HepG2 (cell line): ENCODE results near the gene FAM222A. TPM values are rescaled to one million over a fixed set of nuclear protein-coding genes. Genes with fewer than 3 reads are reported as not detected.

Experiments
- ATRX ChIP-seq: sonication (generic); formaldehyde crosslinking; IDR thresholded peaks from 2 replicates; pipeline ENCODE4 v1.4.0; 2020; ENCODE audit warnings: missing genetic modification reagents, borderline replicate concordance
- BRCA1 ChIP-seq: sonication (generic); formaldehyde crosslinking; IDR thresholded peaks from 2 replicates; pipeline ENCODE4 v1.4.0; 2020; ENCODE audit warnings: missing genetic modification reagents
- DMAP1 ChIP-seq: IDR thresholded peaks from 2 replicates; pipeline ENCODE4 v1.6.1; 2016
- GTF3A ChIP-seq: sonication (generic); formaldehyde crosslinking; conservative IDR thresholded peaks from 2 replicates; pipeline ENCODE4 v1.4.0; 2020; ENCODE audit warnings: mild to moderate bottlenecking, missing genetic modification reagents
- KAT7 ChIP-seq: IDR thresholded peaks from 2 replicates; pipeline ENCODE4 v1.6.1; 2018; ENCODE audit warnings: borderline replicate concordance, missing compliant biosample characterization
- PHB2 ChIP-seq: fragments of 450-650 bp; IDR thresholded peaks from 2 replicates; pipeline ENCODE4 v1.6.1; 2018; ENCODE audit not compliant: partially characterized antibody
- PHF8 ChIP-seq: sonication (generic); formaldehyde crosslinking; IDR thresholded peaks from 2 replicates; pipeline ENCODE4 v1.5.0; 2020; ENCODE audit warnings: missing genetic modification reagents
- REXO4 ChIP-seq: sonication (generic); formaldehyde crosslinking; IDR thresholded peaks from 2 replicates; pipeline ENCODE4 v1.8.0; 2022; ENCODE audit warnings: missing genetic modification reagents, mild to moderate bottlenecking, borderline replicate concordance
- TGIF2 ChIP-seq: IDR thresholded peaks from 2 replicates; pipeline ENCODE4 v1.6.1; 2016; ENCODE audit warnings: control low read depth, missing compliant biosample characterization
- YEATS4 ChIP-seq: sonication (generic); formaldehyde crosslinking; IDR thresholded peaks from 2 replicates; pipeline ENCODE4 v1.4.0; 2020; ENCODE audit warnings: missing genetic modification reagents, borderline replicate concordance
- ZNF282 ChIP-seq: fragments of 450-650 bp; IDR thresholded peaks from 2 replicates; pipeline ENCODE4 v1.6.1; 2018; ENCODE audit not compliant: partially characterized antibody
- ZNF382 ChIP-seq: sonication (generic); formaldehyde crosslinking; IDR thresholded peaks from 2 replicates; pipeline ENCODE4 v1.5.0; 2020; ENCODE audit warnings: missing genetic modification reagents, mild to moderate bottlenecking, borderline replicate concordance
- polyA plus RNA-seq, 8 experiments: library from polyadenylated mRNA; depleted of rRNA in 3 of 8; stranded (reverse) in 7 of 8; unstranded in 1 of 8; fragments of >200 nt; fragmentation: Illumina TruSeq in 4 of 8; extraction: Trizol in 4 of 8; gene quantifications; 2 replicates each; pipeline versions ENCODE4 v1.2.1 to v1.2.3, GENCODE V29; 2011 to 2016; ENCODE audit warnings: low read depth in 4 of 8, missing spikeins in 1 of 8, mixed read lengths in 1 of 8; ENCODE audit not compliant: insufficient read depth in 1 of 8
- total RNA-seq, 5 experiments: library from RNA; depleted of rRNA; stranded (reverse); fragments of >200 nt; fragmentation: Illumina TruSeq; extraction: Trizol; gene quantifications; 2 replicates each; pipeline ENCODE4 v1.2.3, GENCODE V29; 2016; ENCODE audit warnings: low read depth in 1 of 5
- TF ChIP-seq, protein P1 (sequence below): IDR thresholded peaks from 2 replicates; pipeline ENCODE4 v1.6.1; 2016; ENCODE audit warnings: control low read depth
- TF ChIP-seq, protein P2 (sequence below): sonication (generic); formaldehyde crosslinking; IDR thresholded peaks from 2 replicates; pipeline ENCODE4 v1.5.0; 2020; ENCODE audit warnings: mild to moderate bottlenecking, missing genetic modification reagents, borderline replicate concordance
- TF ChIP-seq, protein P3 (sequence below): sonication (generic); formaldehyde crosslinking; IDR thresholded peaks from 2 replicates; pipeline ENCODE4 v1.5.1; 2020; ENCODE audit warnings: missing genetic modification reagents, mild to moderate bottlenecking, borderline replicate concordance
- TF ChIP-seq, protein P4 (sequence below): sonication (generic); formaldehyde crosslinking; IDR thresholded peaks from 2 replicates; pipeline ENCODE4 v1.5.0; 2020; ENCODE audit warnings: mild to moderate bottlenecking, missing genetic modification reagents, moderate library complexity
- TF ChIP-seq, protein P5 (sequence below): sonication (generic); formaldehyde crosslinking; IDR thresholded peaks from 2 replicates; pipeline ENCODE4 v1.8.0; 2022; ENCODE audit warnings: missing genetic modification reagents, low read depth, mild to moderate bottlenecking, borderline replicate concordance

Gene FAM222A
- total and polyA plus RNA-seq, 2 of the 13 experiments (the other 11 are each of a cell fraction or from before 2014, with no cell fraction given), result 2.7 to 9.6 TPM

DNA sequence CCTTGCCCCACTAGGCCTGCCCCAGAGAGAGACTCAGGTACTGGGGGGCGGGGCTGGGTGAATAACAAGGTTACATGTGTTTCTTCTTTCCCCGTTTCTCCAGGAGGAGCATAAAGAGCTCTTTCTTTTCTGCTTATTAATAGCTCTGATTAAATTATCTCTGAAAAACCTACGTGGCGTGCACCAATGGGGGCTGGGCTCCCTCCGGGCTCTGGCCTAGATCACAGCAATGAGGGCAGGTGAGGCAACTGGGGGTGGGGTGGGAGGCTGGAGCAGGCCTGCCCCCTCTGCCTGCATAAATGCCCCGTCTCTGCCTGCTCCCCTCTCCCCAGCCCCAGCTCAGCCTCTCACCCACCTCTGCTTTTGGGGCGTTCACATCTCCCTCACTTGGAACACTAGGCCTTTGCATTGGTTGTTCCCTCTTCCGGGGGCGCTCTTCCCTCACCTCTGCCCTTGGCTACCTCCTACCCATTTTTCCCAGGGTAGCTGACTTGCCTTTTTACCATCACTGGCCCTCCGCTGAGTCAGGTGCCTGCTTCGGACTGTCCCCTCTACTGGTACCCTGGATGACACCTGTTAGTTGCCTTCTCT lies 4.1 kb upstream of the FAM222A start (continued):
- TF ChIP-seq, protein P1, sequence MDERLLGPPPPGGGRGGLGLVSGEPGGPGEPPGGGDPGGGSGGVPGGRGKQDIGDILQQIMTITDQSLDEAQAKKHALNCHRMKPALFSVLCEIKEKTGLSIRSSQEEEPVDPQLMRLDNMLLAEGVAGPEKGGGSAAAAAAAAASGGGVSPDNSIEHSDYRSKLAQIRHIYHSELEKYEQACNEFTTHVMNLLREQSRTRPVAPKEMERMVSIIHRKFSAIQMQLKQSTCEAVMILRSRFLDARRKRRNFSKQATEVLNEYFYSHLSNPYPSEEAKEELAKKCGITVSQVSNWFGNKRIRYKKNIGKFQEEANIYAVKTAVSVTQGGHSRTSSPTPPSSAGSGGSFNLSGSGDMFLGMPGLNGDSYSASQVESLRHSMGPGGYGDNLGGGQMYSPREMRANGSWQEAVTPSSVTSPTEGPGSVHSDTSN (CRISPR knock-in tag), result no peak
- TF ChIP-seq DMAP1 (CRISPR knock-in tag) (peak; percentile 18; the same call in 1 of the 2 replicates), ZNF382 (CRISPR knock-in tag) (no peak), YEATS4 (no peak), PHF8 (CRISPR knock-in tag) (peak; percentile 26; the same call in 1 of the 2 replicates), TGIF2 (CRISPR knock-in tag) (no peak), REXO4 (CRISPR knock-in tag) (no peak), ZNF282 (no peak), GTF3A (CRISPR knock-in tag) (no peak), PHB2 (no peak), BRCA1 (CRISPR knock-in tag) (no peak), KAT7 (CRISPR knock-in tag) (no peak), ATRX (CRISPR knock-in tag) (no peak)
- TF ChIP-seq, protein P2, sequence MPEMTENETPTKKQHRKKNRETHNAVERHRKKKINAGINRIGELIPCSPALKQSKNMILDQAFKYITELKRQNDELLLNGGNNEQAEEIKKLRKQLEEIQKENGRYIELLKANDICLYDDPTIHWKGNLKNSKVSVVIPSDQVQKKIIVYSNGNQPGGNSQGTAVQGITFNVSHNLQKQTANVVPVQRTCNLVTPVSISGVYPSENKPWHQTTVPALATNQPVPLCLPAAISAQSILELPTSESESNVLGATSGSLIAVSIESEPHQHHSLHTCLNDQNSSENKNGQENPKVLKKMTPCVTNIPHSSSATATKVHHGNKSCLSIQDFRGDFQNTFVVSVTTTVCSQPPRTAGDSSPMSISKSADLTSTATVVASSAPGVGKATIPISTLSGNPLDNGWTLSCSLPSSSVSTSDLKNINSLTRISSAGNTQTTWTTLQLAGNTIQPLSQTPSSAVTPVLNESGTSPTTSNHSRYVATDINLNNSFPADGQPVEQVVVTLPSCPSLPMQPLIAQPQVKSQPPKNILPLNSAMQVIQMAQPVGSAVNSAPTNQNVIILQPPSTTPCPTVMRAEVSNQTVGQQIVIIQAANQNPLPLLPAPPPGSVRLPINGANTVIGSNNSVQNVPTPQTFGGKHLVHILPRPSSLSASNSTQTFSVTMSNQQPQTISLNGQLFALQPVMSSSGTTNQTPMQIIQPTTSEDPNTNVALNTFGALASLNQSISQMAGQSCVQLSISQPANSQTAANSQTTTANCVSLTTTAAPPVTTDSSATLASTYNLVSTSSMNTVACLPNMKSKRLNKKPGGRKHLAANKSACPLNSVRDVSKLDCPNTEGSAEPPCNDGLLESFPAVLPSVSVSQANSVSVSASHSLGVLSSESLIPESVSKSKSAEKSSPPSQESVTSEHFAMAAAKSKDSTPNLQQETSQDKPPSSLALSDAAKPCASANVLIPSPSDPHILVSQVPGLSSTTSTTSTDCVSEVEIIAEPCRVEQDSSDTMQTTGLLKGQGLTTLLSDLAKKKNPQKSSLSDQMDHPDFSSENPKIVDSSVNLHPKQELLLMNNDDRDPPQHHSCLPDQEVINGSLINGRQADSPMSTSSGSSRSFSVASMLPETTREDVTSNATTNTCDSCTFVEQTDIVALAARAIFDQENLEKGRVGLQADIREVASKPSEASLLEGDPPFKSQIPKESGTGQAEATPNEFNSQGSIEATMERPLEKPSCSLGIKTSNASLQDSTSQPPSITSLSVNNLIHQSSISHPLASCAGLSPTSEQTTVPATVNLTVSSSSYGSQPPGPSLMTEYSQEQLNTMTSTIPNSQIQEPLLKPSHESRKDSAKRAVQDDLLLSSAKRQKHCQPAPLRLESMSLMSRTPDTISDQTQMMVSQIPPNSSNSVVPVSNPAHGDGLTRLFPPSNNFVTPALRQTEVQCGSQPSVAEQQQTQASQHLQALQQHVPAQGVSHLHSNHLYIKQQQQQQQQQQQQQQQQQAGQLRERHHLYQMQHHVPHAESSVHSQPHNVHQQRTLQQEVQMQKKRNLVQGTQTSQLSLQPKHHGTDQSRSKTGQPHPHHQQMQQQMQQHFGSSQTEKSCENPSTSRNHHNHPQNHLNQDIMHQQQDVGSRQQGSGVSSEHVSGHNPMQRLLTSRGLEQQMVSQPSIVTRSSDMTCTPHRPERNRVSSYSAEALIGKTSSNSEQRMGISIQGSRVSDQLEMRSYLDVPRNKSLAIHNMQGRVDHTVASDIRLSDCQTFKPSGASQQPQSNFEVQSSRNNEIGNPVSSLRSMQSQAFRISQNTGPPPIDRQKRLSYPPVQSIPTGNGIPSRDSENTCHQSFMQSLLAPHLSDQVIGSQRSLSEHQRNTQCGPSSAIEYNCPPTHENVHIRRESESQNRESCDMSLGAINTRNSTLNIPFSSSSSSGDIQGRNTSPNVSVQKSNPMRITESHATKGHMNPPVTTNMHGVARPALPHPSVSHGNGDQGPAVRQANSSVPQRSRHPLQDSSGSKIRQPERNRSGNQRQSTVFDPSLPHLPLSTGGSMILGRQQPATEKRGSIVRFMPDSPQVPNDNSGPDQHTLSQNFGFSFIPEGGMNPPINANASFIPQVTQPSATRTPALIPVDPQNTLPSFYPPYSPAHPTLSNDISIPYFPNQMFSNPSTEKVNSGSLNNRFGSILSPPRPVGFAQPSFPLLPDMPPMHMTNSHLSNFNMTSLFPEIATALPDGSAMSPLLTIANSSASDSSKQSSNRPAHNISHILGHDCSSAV (CRISPR knock-in tag), result no peak
- TF ChIP-seq, protein P3, sequence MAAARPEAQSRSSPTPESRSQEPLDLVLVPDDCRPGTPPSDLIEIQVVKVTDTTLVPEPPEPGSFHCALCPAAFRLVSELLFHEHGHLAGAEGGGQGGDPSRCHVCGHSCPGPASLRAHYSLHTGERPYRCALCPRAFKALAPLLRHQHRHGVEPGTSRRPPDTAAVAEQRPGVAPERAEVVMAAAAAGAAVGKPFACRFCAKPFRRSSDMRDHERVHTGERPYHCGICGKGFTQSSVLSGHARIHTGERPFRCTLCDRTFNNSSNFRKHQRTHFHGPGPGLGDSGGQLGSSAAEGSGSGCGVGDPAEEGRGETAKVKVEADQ, result no peak
- TF ChIP-seq, protein P4, sequence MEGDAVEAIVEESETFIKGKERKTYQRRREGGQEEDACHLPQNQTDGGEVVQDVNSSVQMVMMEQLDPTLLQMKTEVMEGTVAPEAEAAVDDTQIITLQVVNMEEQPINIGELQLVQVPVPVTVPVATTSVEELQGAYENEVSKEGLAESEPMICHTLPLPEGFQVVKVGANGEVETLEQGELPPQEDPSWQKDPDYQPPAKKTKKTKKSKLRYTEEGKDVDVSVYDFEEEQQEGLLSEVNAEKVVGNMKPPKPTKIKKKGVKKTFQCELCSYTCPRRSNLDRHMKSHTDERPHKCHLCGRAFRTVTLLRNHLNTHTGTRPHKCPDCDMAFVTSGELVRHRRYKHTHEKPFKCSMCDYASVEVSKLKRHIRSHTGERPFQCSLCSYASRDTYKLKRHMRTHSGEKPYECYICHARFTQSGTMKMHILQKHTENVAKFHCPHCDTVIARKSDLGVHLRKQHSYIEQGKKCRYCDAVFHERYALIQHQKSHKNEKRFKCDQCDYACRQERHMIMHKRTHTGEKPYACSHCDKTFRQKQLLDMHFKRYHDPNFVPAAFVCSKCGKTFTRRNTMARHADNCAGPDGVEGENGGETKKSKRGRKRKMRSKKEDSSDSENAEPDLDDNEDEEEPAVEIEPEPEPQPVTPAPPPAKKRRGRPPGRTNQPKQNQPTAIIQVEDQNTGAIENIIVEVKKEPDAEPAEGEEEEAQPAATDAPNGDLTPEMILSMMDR (CRISPR knock-in tag), result peak; percentile 56
- TF ChIP-seq, protein P5, sequence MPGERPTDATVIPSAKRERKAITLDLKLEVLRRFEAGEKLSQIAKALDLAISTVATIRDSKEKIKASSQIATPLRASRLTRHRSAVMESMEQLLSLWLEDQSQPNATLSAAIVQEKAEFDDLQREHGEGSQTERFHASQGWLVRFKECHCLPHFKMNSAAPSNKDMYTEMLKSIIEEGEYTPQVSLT (CRISPR knock-in tag), result no peak
